Measurements from ENCODE around the gene TMEM17. TPM values are rescaled to one million over a fixed set of nuclear protein-coding genes. Genes with fewer than 3 reads are reported as not detected.

TMEM17 gene
- total RNA-seq, 1 experiment from 2014 or later, result 4.1 TPM

DNA sequence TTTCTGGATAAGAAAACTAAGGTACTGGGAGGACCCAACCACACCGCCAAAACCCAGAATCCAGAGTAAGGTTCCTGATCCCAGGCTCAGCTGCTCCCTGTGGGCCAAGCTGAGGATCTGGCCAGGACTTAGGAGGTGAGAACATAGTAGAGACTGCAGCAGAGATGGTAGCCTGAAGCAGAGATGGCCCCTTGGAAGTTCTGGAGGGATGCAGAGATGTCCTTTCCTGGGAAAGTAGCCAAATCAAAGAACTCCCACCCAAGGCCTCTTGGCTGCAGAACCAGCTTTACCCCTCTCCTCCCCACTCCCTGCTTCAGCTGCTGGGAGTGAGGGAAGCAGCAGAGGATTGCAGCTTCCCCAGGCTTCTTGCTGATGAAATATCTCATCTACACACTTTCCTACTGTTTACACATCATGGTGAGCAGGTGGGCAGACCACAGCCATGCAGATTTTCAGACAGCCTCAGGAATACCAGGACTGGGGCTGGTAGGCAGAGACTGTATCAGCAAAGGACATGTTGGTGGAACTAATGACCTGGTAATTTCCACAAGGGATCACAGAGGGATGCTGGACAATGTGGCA lies 32.7 kb downstream of the TMEM17 start:
- DNase-seq (ENCODE audit: low read depth, low spot score) (no peak), ATAC-seq (no peak)
- BruUV-seq (replicated peaks), result no TSS peak
- no peaks in the 10 kb centered on the region for H3K9me3 ChIP-seq (ENCODE audit: control insufficient read depth, insufficient read depth, low read depth, low read length)
- intact Hi-C loops (cut with micrococcal nuclease; ENCODE audit: unreplicated experiment) (no loop called here), in situ Hi-C loops (cut with HindIII; ENCODE audit: low pct_unique_long_range_greater_than_20kb, low sequenced_read_pairs) (no loop called here)
- H3K27ac ChIP-seq (ENCODE audit: low read length), result no peak overlapping the region
- no peaks in the 10 kb centered on the region for H3K27me3 ChIP-seq (ENCODE audit: control insufficient read depth, insufficient read depth, low read length)
- POLR2A ChIA-PET, result no interaction called here
- CTCF ChIA-PET, result no interaction called here
- no peaks in the 10 kb centered on the region for H3K4me1 ChIP-seq (ENCODE audit: control insufficient read depth, insufficient read depth, low read length)
- TF ChIP-seq, protein P1, sequence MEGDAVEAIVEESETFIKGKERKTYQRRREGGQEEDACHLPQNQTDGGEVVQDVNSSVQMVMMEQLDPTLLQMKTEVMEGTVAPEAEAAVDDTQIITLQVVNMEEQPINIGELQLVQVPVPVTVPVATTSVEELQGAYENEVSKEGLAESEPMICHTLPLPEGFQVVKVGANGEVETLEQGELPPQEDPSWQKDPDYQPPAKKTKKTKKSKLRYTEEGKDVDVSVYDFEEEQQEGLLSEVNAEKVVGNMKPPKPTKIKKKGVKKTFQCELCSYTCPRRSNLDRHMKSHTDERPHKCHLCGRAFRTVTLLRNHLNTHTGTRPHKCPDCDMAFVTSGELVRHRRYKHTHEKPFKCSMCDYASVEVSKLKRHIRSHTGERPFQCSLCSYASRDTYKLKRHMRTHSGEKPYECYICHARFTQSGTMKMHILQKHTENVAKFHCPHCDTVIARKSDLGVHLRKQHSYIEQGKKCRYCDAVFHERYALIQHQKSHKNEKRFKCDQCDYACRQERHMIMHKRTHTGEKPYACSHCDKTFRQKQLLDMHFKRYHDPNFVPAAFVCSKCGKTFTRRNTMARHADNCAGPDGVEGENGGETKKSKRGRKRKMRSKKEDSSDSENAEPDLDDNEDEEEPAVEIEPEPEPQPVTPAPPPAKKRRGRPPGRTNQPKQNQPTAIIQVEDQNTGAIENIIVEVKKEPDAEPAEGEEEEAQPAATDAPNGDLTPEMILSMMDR (IDR thresholded peaks at IDR 0.05), result no peak
- no peak for TF ChIP-seq SIN3A (IDR thresholded peaks at IDR 0.05; ENCODE audit: borderline replicate concordance, insufficient read depth, low read depth, low read length)
- TF ChIP-seq, protein P2, sequence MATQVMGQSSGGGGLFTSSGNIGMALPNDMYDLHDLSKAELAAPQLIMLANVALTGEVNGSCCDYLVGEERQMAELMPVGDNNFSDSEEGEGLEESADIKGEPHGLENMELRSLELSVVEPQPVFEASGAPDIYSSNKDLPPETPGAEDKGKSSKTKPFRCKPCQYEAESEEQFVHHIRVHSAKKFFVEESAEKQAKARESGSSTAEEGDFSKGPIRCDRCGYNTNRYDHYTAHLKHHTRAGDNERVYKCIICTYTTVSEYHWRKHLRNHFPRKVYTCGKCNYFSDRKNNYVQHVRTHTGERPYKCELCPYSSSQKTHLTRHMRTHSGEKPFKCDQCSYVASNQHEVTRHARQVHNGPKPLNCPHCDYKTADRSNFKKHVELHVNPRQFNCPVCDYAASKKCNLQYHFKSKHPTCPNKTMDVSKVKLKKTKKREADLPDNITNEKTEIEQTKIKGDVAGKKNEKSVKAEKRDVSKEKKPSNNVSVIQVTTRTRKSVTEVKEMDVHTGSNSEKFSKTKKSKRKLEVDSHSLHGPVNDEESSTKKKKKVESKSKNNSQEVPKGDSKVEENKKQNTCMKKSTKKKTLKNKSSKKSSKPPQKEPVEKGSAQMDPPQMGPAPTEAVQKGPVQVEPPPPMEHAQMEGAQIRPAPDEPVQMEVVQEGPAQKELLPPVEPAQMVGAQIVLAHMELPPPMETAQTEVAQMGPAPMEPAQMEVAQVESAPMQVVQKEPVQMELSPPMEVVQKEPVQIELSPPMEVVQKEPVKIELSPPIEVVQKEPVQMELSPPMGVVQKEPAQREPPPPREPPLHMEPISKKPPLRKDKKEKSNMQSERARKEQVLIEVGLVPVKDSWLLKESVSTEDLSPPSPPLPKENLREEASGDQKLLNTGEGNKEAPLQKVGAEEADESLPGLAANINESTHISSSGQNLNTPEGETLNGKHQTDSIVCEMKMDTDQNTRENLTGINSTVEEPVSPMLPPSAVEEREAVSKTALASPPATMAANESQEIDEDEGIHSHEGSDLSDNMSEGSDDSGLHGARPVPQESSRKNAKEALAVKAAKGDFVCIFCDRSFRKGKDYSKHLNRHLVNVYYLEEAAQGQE (IDR thresholded peaks at IDR 0.05; ENCODE audit: insufficient read depth in 1 of 2, low read depth in 2 of 2, low read length in 1 of 2), result no peak
- TF ChIP-seq POLR2AphosphoS5 (IDR thresholded peaks at IDR 0.05; ENCODE audit: low read depth, low read length), result no peak
- TF ChIP-seq TCF7L2 (IDR thresholded peaks at IDR 0.05; ENCODE audit: low read depth, low read length), result no peak
- no peak overlapping the region for H3K4me3 ChIP-seq (ENCODE audit: low read depth in 2 of 2, low read length in 2 of 2)
- no peaks in the 10 kb centered on the region for H3K36me3 ChIP-seq (ENCODE audit: control insufficient read depth, insufficient read depth, low read length)

DNA sequence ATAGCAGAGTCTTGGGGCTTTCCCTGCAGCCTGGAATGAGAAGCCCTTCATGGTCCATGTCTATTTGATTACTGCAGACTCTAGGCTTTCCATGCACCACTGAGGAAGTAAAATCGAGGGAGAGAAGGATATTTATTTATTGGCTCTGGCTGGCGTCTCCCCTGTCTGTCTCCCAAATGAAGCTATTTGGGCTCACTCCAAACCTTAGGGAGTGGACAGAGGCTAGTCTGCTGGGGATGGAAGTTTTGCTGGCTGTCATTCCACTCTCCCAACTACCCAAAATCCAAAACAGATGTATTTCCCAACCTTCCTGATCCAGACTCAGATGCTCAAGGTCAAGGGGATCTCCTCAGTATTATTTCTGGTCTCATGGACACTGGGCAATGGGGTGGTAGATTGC lies 33.7 kb downstream of the TMEM17 start:
- ATAC-seq (no peak), DNase-seq (ENCODE audit: low read depth, low spot score) (no peak)
- ChIA-PET CTCF (no interaction called here), POLR2A (no interaction called here)
- no TSS peak for BruUV-seq (replicated peaks)
- no peaks in the 10 kb centered on the region for H3K27me3 ChIP-seq (ENCODE audit: control insufficient read depth, insufficient read depth, low read length)
- no peak overlapping the region for H3K4me3 ChIP-seq (ENCODE audit: low read depth in 2 of 2, low read length in 2 of 2)
- H3K4me1 ChIP-seq (ENCODE audit: control insufficient read depth, insufficient read depth, low read length), result no peaks in the 10 kb centered on the region
- no peak for TF ChIP-seq TCF7L2 (IDR thresholded peaks at IDR 0.05; ENCODE audit: low read depth, low read length)
- TF ChIP-seq POLR2AphosphoS5 (IDR thresholded peaks at IDR 0.05; ENCODE audit: low read depth, low read length), result no peak
- TF ChIP-seq, protein P2 (IDR thresholded peaks at IDR 0.05; ENCODE audit: insufficient read depth in 1 of 2, low read depth in 2 of 2, low read length in 1 of 2), result no peak
- no peak for TF ChIP-seq SIN3A (IDR thresholded peaks at IDR 0.05; ENCODE audit: borderline replicate concordance, insufficient read depth, low read depth, low read length)
- TF ChIP-seq, protein P1 (IDR thresholded peaks at IDR 0.05), result no peak
- H3K36me3 ChIP-seq (ENCODE audit: control insufficient read depth, insufficient read depth, low read length), result no peaks in the 10 kb centered on the region
- no peaks in the 10 kb centered on the region for H3K9me3 ChIP-seq (ENCODE audit: control insufficient read depth, insufficient read depth, low read depth, low read length)
- in situ Hi-C loops (cut with HindIII; ENCODE audit: low pct_unique_long_range_greater_than_20kb, low sequenced_read_pairs) (no loop called here), intact Hi-C loops (cut with micrococcal nuclease; ENCODE audit: unreplicated experiment) (no loop called here)
- no peak overlapping the region for H3K27ac ChIP-seq (ENCODE audit: low read length)

Measured in Panc1 (cell line).